ENCODE results near the gene GRIA3. TPM values are rescaled to one million over a fixed set of nuclear protein-coding genes. Genes with fewer than 3 reads are reported as not detected.
"Not testable (repeated sequence)": the region's sequence is repeated elsewhere in the genome, so short reads cannot be mapped to it uniquely, and the experiment has no call there.

GRIA3 gene
- polyA plus RNA-seq, 1 of the 3 experiments (the other 2 are of a cell fraction) = 0.15 TPM

GRCh38 chrX:123282241-123282640, 98.2 kb downstream of the GRIA3 start:
- ChIA-PET CTCF (interaction anchor here (1.0 to 3.2 kb wide), 2 partner anchors 9 to 141 kb away, joined by 3 to 10 read pairs; no protein-coding TSS in a partner anchor), POLR2A (no interaction called here)
- TF ChIP-seq RAD21 (IDR thresholded peaks at IDR 0.05; ENCODE audit: low read length) (peak; percentile 55), EP300 (IDR thresholded peaks at IDR 0.05; ENCODE audit: borderline replicate concordance in 1 of 2, low read depth in 1 of 2, low read length in 1 of 2) (peak in 1 of 2 experiments; percentile 61; a peak in 2 of 4 replicates), JUND (IDR thresholded peaks at IDR 0.05) (no peak), RCOR1 (IDR thresholded peaks at IDR 0.05; ENCODE audit: low read length) (peak; percentile 61; the same call in 1 of the 2 replicates), CTCF (IDR thresholded peaks at IDR 0.05) (no peak)
- no peaks in the 10 kb centered on the region for H4K20me1 ChIP-seq (ENCODE audit: insufficient read depth)
- H3K27ac ChIP-seq (ENCODE audit: low read depth in 2 of 2, low read length in 1 of 2) = no peak overlapping the region
- no peaks in the 10 kb centered on the region for H3F3A ChIP-seq (replicated peaks; ENCODE audit: insufficient read depth)
- H3K27me3 ChIP-seq (ENCODE audit: insufficient read depth) = no peaks in the 10 kb centered on the region
- peak; percentile 20 for DNase-seq
- no peak overlapping the region for H3K4me2 ChIP-seq
- no peaks in the 10 kb centered on the region for H3K79me2 ChIP-seq (ENCODE audit: insufficient read depth)
- no peaks in the 10 kb centered on the region; a peak in 2 of 4 replicates for H3K4me1 ChIP-seq (ENCODE audit: control insufficient read depth in 1 of 2, insufficient read depth in 2 of 2, low read depth in 1 of 2, low read length in 1 of 2)
- no peak overlapping the region for H2AFZ ChIP-seq (ENCODE audit: low read depth)
- no peak overlapping the region for H3K4me3 ChIP-seq (ENCODE audit: low read depth in 2 of 2, low read length in 1 of 2)
- no peaks in the 10 kb centered on the region for H3K9me3 ChIP-seq
- no peak overlapping the region for H3K9ac ChIP-seq
- no peaks in the 10 kb centered on the region for H3K36me3 ChIP-seq (replicated peaks in 1 of 2; ENCODE audit: control insufficient read depth in 1 of 2, insufficient read depth in 2 of 2, low read length in 1 of 2)
- no peaks in the 10 kb centered on the region for H3K9me2 ChIP-seq
- 14% methylated on average over 5 of the region's 5 CpGs for WGBS (ENCODE audit: low lambda C conversion rate)

DNA sequence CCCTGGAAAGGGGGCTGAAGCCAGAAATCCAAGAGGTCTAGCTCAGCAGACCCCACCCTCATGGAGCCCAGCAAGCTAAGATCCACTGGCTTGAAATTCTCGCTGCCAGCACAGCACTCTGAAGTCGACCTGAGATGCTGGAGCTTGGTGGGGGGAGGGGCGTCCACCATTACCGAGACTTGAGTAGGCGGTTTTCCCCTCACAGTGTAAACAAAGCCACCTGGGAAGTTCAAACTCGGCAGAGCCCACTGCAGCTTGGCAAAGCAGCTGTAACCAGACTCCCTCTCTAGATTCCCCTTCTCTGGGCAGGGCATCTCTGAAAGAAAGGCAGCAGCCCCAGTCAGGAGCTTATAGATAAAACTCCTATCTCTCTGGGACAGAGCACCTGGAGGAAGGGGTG, 99.3 kb downstream of the GRIA3 start:
- H4K20me1 ChIP-seq (ENCODE audit: insufficient read depth); H3K36me3 ChIP-seq (replicated peaks in 1 of 2; ENCODE audit: control insufficient read depth in 1 of 2, insufficient read depth in 2 of 2, low read length in 1 of 2); H3K79me2 ChIP-seq (ENCODE audit: insufficient read depth); H3K4me2 ChIP-seq; H3K4me3 ChIP-seq (ENCODE audit: low read depth in 2 of 2, low read length in 1 of 2); POLR2A ChIA-PET; H3K4me1 ChIP-seq (ENCODE audit: control insufficient read depth in 1 of 2, insufficient read depth in 2 of 2, low read depth in 1 of 2, low read length in 1 of 2); H3K9me3 ChIP-seq; H3K9ac ChIP-seq; H3K9me2 ChIP-seq; DNase-seq; H3F3A ChIP-seq (replicated peaks; ENCODE audit: insufficient read depth); H3K27ac ChIP-seq (ENCODE audit: low read depth in 2 of 2, low read length in 1 of 2); H3K27me3 ChIP-seq (ENCODE audit: insufficient read depth); H2AFZ ChIP-seq (ENCODE audit: low read depth): not testable (repeated sequence)
- CTCF ChIA-PET = interaction anchor here (3.2 kb wide), 1 partner anchor 140 kb away, joined by 10 read pairs; no protein-coding TSS in a partner anchor
- no CpG with 5 or more reads among the region's 6 CpGs for WGBS (ENCODE audit: low lambda C conversion rate)

- Histone ChIP-seq H3K4me3 (ENCODE audit: low read depth in 2 of 2, low read length in 1 of 2) (no peak overlapping the region), H3F3A (replicated peaks; ENCODE audit: insufficient read depth) (no peaks in the 10 kb centered on the region), H3K9ac (no peak overlapping the region), H3K79me2 (ENCODE audit: insufficient read depth) (no peaks in the 10 kb centered on the region), H3K9me3 (no peaks in the 10 kb centered on the region), H3K9me2 (no peaks in the 10 kb centered on the region), H2AFZ (ENCODE audit: low read depth) (no peak overlapping the region), H3K4me2 (no peak overlapping the region), H4K20me1 (ENCODE audit: insufficient read depth) (no peaks in the 10 kb centered on the region), H3K4me1 (ENCODE audit: control insufficient read depth in 1 of 2, insufficient read depth in 2 of 2, low read depth in 1 of 2, low read length in 1 of 2) (peaks cover 0 to 2% of the 10 kb centered on the region in 2 experiments; a peak in 2 of 4 replicates), H3K27me3 (ENCODE audit: insufficient read depth) (no peaks in the 10 kb centered on the region), H3K36me3 (replicated peaks in 1 of 2; ENCODE audit: control insufficient read depth in 1 of 2, insufficient read depth in 2 of 2, low read length in 1 of 2) (no peaks in the 10 kb centered on the region), H3K27ac (ENCODE audit: low read depth in 2 of 2, low read length in 1 of 2) (no peak overlapping the region)
- DNase-seq = peak; percentile 3
- ChIA-PET CTCF (interaction anchor here (1.0 to 2.0 kb wide), 3 partner anchors 9 to 31 kb away, joined by 3 to 4 read pairs (median 4); no protein-coding TSS in a partner anchor), POLR2A (no interaction called here)
- 11% methylated on average over 3 of the region's 3 CpGs for WGBS (ENCODE audit: low lambda C conversion rate)
- no peak for TF ChIP-seq TCF12 (IDR thresholded peaks at IDR 0.05)
- no peak for TF ChIP-seq RCOR1 (IDR thresholded peaks at IDR 0.05; ENCODE audit: low read length)
- no peak for TF ChIP-seq MEF2A (IDR thresholded peaks at IDR 0.05; ENCODE audit: borderline replicate concordance, low read depth)
- no peak for TF ChIP-seq IRF3 (IDR thresholded peaks at IDR 0.05; ENCODE audit: low read depth, low read length)
- TF ChIP-seq SIN3A (IDR thresholded peaks at IDR 0.05; ENCODE audit: borderline replicate concordance, low read depth, low read length) = no peak
- no peak for TF ChIP-seq CHD2 (IDR thresholded peaks at IDR 0.05; ENCODE audit: low read length, partially characterized antibody)
- TF ChIP-seq SMC3 (IDR thresholded peaks at IDR 0.05; ENCODE audit: low read depth, low read length) = no peak
These were observed 107.5 kb downstream of the GRIA3 start for GRCh38 chrX:123291623-123292022.
